A549 treated with dexamethasone at 1 μM for 4 hours (cell line): ENCODE results near the gene KLK13. TPM values are rescaled to one million over a fixed set of nuclear protein-coding genes. Genes with fewer than 3 reads are reported as not detected.

Experiments
- total RNA-seq: library from RNA; stranded (reverse); fragments of 200-300 nt; extraction: Qiagen RNA extraction; gene quantifications from 5 replicates; pipeline ENCODE4 v1.2.3, GENCODE V29; 2022

The KLK13 gene, protein sequence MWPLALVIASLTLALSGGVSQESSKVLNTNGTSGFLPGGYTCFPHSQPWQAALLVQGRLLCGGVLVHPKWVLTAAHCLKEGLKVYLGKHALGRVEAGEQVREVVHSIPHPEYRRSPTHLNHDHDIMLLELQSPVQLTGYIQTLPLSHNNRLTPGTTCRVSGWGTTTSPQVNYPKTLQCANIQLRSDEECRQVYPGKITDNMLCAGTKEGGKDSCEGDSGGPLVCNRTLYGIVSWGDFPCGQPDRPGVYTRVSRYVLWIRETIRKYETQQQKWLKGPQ
- total RNA-seq: 0.09 to 0.14 TPM (median 0.12 TPM) in 3 of 5 replicates, not detected in the others

DNA sequence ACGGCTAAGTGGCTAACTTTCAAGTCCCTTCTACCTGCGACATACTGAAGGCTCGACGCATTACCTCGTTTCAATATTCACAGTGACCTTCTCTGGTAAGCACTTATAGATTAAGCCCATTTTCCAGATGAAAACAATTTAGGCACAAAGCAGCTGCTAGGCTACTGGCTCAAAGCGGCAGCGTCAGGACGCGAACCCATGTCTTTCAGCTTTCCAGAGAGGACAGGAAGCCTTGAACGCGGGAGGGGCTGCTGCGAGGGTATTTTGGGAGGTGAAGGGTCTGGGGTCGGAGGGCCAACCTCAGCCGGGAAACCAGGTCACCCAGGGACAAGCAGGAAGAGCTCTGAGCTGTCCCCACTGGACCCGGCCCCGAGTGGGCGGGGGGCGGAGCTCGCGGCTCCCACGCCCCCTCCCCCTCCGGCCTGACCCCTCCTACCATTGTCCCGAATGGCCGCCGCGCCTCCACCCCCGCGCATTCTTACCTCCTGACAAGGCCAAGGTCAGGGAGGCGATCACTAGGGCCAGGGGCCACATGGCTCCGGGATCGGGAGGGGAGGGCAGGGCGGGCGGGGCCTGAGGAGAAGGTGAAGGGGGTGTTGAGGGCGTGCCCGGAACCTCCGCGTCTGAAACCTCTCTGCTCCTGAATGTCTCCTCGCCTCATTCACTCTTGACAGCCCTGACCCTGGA lies at the start of gene KLK13:
TSS of gene KLK13 (minus strand) at position 559 of the 687 bp plus-strand sequence. CDS start at position 534, 25 bp downstream.

DNA sequence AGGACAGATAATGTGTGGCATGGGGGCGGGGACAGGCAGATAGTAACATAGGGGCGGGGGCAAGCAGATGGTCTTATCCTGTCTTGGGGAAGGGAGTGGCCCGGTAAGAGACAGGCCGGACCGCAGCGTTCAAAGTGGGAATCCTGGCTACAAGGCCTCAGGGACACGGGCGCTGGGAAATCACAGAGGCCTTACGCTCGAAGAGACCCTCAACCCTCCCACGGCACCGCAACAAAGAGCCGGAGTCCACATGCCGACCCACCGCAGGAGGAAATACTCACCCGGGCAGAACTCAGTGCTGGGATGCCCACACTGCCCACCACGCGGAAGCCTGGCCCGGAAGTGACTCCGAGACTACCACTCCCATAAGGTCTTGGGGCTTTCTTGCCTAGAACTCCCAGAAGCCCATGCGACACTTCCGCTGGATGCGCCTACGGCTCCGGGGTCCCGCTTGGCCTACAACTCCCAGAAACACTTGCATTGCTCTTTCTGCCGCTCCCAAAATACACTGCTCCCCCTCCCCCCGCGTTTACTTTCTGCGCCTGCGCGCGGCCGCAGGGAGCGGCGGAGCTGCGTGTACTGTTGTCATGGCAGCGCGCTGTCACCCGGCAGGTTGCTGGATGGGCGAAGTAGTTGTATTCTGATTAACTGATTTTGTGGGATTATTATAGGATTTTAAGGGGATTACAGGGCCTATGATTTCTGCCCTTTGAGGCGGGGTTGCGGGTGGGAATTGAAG lies 43.3 kb upstream of the KLK13 start, which contains the start of gene CTU1:
TSS of gene CTU1 (minus strand) at position 344 of the 739 bp plus-strand sequence. CDS start 3,840 bp downstream, outside the sequence.

DNA sequence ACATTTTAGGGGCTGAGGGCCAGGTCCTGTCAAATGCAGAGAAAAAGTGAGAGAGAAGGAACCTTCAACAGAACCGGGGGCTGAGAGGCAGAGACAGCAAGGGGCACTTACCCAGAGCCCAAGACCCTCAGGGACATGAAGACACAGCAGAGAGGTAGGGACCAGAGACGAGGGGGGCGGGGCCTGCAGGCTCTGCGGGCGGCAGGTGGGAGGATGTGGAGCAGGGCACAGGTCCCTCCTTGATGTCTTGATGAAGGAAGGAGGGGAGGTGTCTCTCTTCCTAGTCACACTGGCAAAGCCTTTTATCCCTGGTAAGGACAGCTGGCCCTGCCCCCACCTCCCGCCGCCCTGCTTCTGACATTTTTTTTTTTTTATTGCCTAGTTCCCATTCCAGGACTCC lies 17.7 kb upstream of the KLK13 start, which contains the start of gene KLK14:
TSS of gene KLK14 (minus strand) at position 277 of the 400 bp plus-strand sequence. CDS start at position 4, 273 bp downstream.

DNA sequence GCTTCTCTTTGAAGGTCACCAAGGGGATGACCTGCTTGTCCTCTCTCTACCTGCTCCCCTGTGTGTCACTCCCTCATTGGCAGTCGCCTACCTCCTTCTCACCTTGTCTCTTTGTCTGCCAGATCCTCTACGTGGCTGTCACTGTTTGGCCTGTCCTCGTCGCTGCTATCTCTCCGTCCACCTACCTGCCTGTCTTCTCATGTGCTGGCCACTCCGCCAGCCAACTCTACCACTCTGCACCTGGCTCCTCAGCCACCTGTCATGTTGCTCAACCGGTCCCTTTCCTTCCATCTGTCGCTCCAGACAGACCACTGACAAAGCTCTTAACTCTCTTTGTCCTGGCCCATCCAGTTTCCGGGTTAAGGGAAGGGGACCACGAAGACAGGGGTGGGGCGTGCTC lies 30.2 kb downstream of the KLK13 start, which contains the start of gene KLK12:
TSS of gene KLK12 (minus strand) at position 299 of the 400 bp plus-strand sequence. CDS start 381 bp downstream, outside the sequence.

DNA sequence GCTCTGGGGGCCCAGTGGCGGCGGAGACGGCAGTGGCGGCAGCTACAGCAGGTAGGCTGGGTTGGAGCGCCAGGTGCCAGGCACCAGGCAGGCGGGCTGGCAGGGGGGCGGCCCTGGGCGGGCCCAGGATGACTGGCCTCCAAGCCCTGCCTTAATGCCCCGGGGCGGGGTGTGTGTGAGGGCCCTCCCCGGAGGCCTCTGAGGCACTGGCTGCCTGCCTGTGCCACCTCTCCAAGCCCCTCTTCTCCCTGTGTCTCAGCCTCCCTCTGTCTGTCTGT lies 38.4 kb downstream of the KLK13 start, which contains the start of gene KLK11:
TSS of gene KLK11 (minus strand) at position 63 of the 278 bp plus-strand sequence. CDS start 985 bp downstream, outside the sequence.

DNA sequence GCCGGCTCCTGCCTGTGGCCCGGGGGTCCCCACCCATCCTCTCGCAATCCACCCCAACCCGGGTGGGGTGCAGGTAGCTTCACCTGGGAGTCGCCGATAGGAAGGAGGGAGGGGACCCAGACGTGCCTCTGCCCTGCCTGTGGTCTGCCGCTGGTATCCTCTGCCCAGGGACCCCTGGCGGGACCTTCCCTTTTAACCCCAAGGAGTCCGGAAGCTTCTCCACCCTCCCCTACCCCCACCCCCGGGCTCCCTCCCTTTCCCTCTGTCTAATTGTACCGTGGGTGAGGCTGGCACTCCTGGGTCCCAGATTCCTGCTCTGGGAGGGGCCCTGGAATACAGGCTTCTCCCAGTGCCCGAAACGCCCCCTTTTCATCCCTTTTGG lies 45.4 kb downstream of the KLK13 start, which contains the start of gene KLK10:
TSS of gene KLK10 (minus strand) at position 166 of the 382 bp plus-strand sequence. CDS start 579 bp downstream, outside the sequence.

Other genes starting within 250 kb of the KLK13 start
- gene KLK1, start 241.3 kb downstream of the KLK13 start, total RNA-seq: 0.13 to 0.20 TPM (median 0.16 TPM) in 3 of 5 replicates, not detected in the others
- gene KLK15, start 231.5 kb downstream of the KLK13 start, total RNA-seq: not detected in 5 replicates
- gene KLK3, start 210.2 kb downstream of the KLK13 start, total RNA-seq: 0.12 TPM in 1 of 5 replicates, not detected in the others
- 0.16 to 0.22 TPM in 2 of 5 replicates, not detected in the others for gene KLK2, start 191.7 kb downstream of the KLK13 start, total RNA-seq
- 0.11 to 0.13 TPM in 2 of 5 replicates, not detected in the others for gene KLK4, start 153.7 kb downstream of the KLK13 start, total RNA-seq
- 0.15 TPM in 1 of 5 replicates, not detected in the others for gene KLK5, start 112.1 kb downstream of the KLK13 start, total RNA-seq
- 0.15 to 0.56 TPM (median 0.21 TPM) in 5 replicates for gene KLK6, start 95.5 kb downstream of the KLK13 start, total RNA-seq
- gene KLK7, start 81.2 kb downstream of the KLK13 start, total RNA-seq: not detected in 5 replicates
- not detected in 5 replicates for gene KLK8, start 63.5 kb downstream of the KLK13 start, total RNA-seq
- gene KLK10, start 45.4 kb downstream of the KLK13 start, total RNA-seq: 0.21 to 0.53 TPM (median 0.31 TPM) in 5 replicates
- gene KLK11, start 38.5 kb downstream of the KLK13 start, total RNA-seq: 0.12 TPM in 1 of 5 replicates, not detected in the others
- not detected in 5 replicates for gene KLK12, start 30.1 kb downstream of the KLK13 start, total RNA-seq
- 0.26 to 0.54 TPM (median 0.39 TPM) in 4 of 5 replicates, not detected in the other for gene KLK14, start 17.8 kb upstream of the KLK13 start, total RNA-seq
- 5.2 to 11.6 TPM (median 9.9 TPM) in 5 replicates for gene CTU1, start 43.3 kb upstream of the KLK13 start, total RNA-seq
- 0.05 to 0.07 TPM (median 0.05 TPM) in 4 of 5 replicates, not detected in the other for gene SIGLEC9, start 59.8 kb upstream of the KLK13 start, total RNA-seq
- not detected in 5 replicates for gene SIGLEC7, start 77.2 kb upstream of the KLK13 start, total RNA-seq
- 0.06 to 0.08 TPM (median 0.07 TPM) in 3 of 5 replicates, not detected in the others for gene CD33, start 160.0 kb upstream of the KLK13 start, total RNA-seq
- 0.08 TPM in 1 of 5 replicates, not detected in the others for gene SIGLECL1, start 186.0 kb upstream of the KLK13 start, total RNA-seq
- gene IGLON5, start 246.6 kb upstream of the KLK13 start, total RNA-seq: 0.06 to 0.13 TPM (median 0.07 TPM) in 4 of 5 replicates, not detected in the other